HepG2 (cell line): ENCODE measurements around the gene LECT2. TPM values are rescaled to one million over a fixed set of nuclear protein-coding genes. Genes with fewer than 3 reads are reported as not detected.
A peak's percentile ranks its signal among the peaks of the same experiment; 100 is the strongest.

Experiments used
- FIP1L1 ChIP-seq: fragments of 200-400 bp; formaldehyde crosslinking; IDR thresholded peaks from 2 replicates; pipeline ENCODE4 v1.6.1; 2018; ENCODE audit warnings: low read depth, mild to moderate bottlenecking, low read length, moderate library complexity, borderline replicate concordance; ENCODE audit not compliant: insufficient read depth
- GTF2F1 ChIP-seq: fragments of 150-350 bp; IDR thresholded peaks from 2 replicates; pipeline ENCODE4 v1.6.1; 2014; ENCODE audit warnings: low read length
- HHEX ChIP-seq: IDR thresholded peaks from 2 replicates; pipeline ENCODE4 v1.6.1; 2016; ENCODE audit warnings: control low read depth
- HNRNPLL ChIP-seq: fragments of 200-400 bp; formaldehyde crosslinking; IDR thresholded peaks from 2 replicates; pipeline ENCODE4 v1.6.1; 2017; ENCODE audit warnings: mild to moderate bottlenecking, low read depth, low read length; ENCODE audit not compliant: poor library complexity, severe bottlenecking
- ISX ChIP-seq: sonication (generic); formaldehyde crosslinking; conservative IDR thresholded peaks from 2 replicates; pipeline ENCODE4 v1.5.0; 2020; ENCODE audit warnings: missing genetic modification reagents
- MAZ ChIP-seq, 2 experiments: sonication (generic) in 1 of 2; formaldehyde crosslinking in 1 of 2; IDR thresholded peaks; 2 replicates each; pipeline versions ENCODE4 v1.5.0 to v1.6.1; 2012 to 2020; ENCODE audit warnings: low read depth in 2 of 2, mild to moderate bottlenecking in 2 of 2, borderline replicate concordance in 1 of 2, improper control_type of control experiment in 1 of 2, low read length in 1 of 2, missing genetic modification reagents in 1 of 2, moderate library complexity in 1 of 2
- MLXIP ChIP-seq: sonication (generic); formaldehyde crosslinking; IDR thresholded peaks from 2 replicates; pipeline ENCODE4 v1.9.0; 2021; ENCODE audit warnings: missing genetic modification reagents, borderline replicate concordance
- NR2F2 ChIP-seq: IDR thresholded peaks from 2 replicates; pipeline ENCODE4 v1.6.1; 2012; ENCODE audit warnings: low read depth, inconsistent platforms, borderline replicate concordance
- SMC3 ChIP-seq: IDR thresholded peaks from 2 replicates; pipeline ENCODE4 v1.6.1; 2011; ENCODE audit warnings: low read length, improper control_type of control experiment
- SMYD3 ChIP-seq: sonication (generic); formaldehyde crosslinking; IDR thresholded peaks from 2 replicates; pipeline ENCODE4 v1.8.1; 2023; ENCODE audit warnings: mild to moderate bottlenecking, missing genetic modification reagents
- YEATS4 ChIP-seq: sonication (generic); formaldehyde crosslinking; IDR thresholded peaks from 2 replicates; pipeline ENCODE4 v1.4.0; 2020; ENCODE audit warnings: missing genetic modification reagents, borderline replicate concordance
- ZBTB37 ChIP-seq: sonication (generic); formaldehyde crosslinking; IDR thresholded peaks from 2 replicates; pipeline ENCODE4 v1.4.0; 2020; ENCODE audit warnings: mild to moderate bottlenecking, missing genetic modification reagents
- ZBTB39 ChIP-seq: sonication (generic); formaldehyde crosslinking; IDR thresholded peaks from 2 replicates; pipeline ENCODE4 v1.5.0; 2020; ENCODE audit warnings: missing genetic modification reagents
- ZBTB8A ChIP-seq: sonication (generic); formaldehyde crosslinking; IDR thresholded peaks from 2 replicates; pipeline ENCODE4 v1.4.0; 2020; ENCODE audit warnings: mild to moderate bottlenecking, low read depth, missing genetic modification reagents, borderline replicate concordance
- ZNF781 ChIP-seq: sonication (generic); formaldehyde crosslinking; IDR thresholded peaks from 2 replicates; pipeline ENCODE4 v1.5.1; 2020; ENCODE audit warnings: borderline replicate concordance, mild to moderate bottlenecking, missing genetic modification reagents; ENCODE audit errors: not compliant biosample characterization
- polyA plus RNA-seq, 8 experiments: library from polyadenylated mRNA; depleted of rRNA in 3 of 8; stranded (reverse) in 7 of 8; unstranded in 1 of 8; fragments of >200 nt; fragmentation: Illumina TruSeq in 4 of 8; extraction: Trizol in 4 of 8; gene quantifications; 2 replicates each; pipeline versions ENCODE4 v1.2.1 to v1.2.3, GENCODE V29; 2011 to 2016; ENCODE audit warnings: low read depth in 4 of 8, missing spikeins in 1 of 8, mixed read lengths in 1 of 8; ENCODE audit not compliant: insufficient read depth in 1 of 8
- total RNA-seq, 5 experiments: library from RNA; depleted of rRNA; stranded (reverse); fragments of >200 nt; fragmentation: Illumina TruSeq; extraction: Trizol; gene quantifications; 2 replicates each; pipeline ENCODE4 v1.2.3, GENCODE V29; 2016; ENCODE audit warnings: low read depth in 1 of 5
- TF ChIP-seq, protein P1 (sequence below), 2 experiments: sonication (generic) in 1 of 2; formaldehyde crosslinking in 1 of 2; IDR thresholded peaks; 2 replicates each; pipeline versions ENCODE4 v1.4.0 to v1.6.1; 2016 to 2020; ENCODE audit warnings: borderline replicate concordance in 1 of 2, low read depth in 1 of 2, mild to moderate bottlenecking in 1 of 2, missing genetic modification reagents in 1 of 2

LECT2 gene
- total and polyA plus RNA-seq, 2 of the 13 experiments (the other 11 are each of a cell fraction or from before 2014, with no cell fraction given) = not detected

DNA sequence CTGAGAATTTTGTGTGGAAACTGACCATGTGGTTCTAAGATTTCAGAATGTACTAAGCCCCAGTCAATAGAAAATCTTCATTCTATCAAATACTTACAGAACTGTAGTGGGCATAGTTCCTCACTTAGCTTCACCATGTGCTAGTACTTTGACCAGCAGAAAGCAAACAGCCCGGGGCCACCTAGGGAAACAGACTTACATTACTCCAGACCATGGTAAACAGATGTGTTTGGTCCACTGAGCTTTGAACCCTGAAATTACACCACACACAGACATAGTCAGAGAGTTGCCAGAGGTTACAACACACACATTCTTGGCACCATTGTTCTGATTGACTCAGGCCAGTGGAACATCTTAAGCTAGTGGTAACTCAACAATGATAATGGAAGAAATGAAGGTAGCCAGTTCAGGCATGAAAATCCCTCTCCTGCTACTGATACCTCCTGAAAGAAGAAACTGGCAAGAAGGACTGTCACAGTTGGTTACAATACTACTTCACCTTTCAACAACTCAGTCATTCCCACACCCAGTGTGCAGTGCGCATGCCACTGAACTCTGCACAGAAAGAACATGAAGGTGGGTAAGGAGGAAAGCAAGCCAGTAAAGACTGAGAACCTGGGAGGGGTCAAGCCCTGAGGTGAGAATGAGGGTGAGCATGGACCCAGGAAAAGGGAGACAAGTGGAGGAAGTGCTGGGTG lies 18.7 kb upstream of the LECT2 start (continued):
- TF ChIP-seq MAZ (IDR thresholded peaks at IDR 0.05; ENCODE audit: borderline replicate concordance, low read depth, low read length) = no peak
- TF ChIP-seq MAZ (CRISPR knock-in tag; IDR thresholded peaks at IDR 0.05; ENCODE audit: low read depth) = peak; percentile 62; the same call in 1 of the 2 replicates
- no peak for TF ChIP-seq ISX (CRISPR knock-in tag)
- TF ChIP-seq ZBTB8A = no peak
- no peak for TF ChIP-seq HNRNPLL
- TF ChIP-seq NR2F2 = peak; percentile 70
- TF ChIP-seq FIP1L1 = no peak
- TF ChIP-seq HHEX = peak; percentile 68
- TF ChIP-seq ZNF781 = peak; percentile 73
- TF ChIP-seq ZBTB37 (CRISPR knock-in tag) = peak; percentile 85
- peak; percentile 60 for TF ChIP-seq SMC3
- TF ChIP-seq MLXIP = peak; percentile 84
- peak; percentile 94 for TF ChIP-seq SMYD3
- peak; percentile 88 for TF ChIP-seq YEATS4 (CRISPR knock-in tag)
- TF ChIP-seq ZBTB39 (CRISPR knock-in tag) = peak; percentile 97
- peak; percentile 52; the same call in 1 of the 2 replicates for TF ChIP-seq GTF2F1
- TF ChIP-seq, protein P1, sequence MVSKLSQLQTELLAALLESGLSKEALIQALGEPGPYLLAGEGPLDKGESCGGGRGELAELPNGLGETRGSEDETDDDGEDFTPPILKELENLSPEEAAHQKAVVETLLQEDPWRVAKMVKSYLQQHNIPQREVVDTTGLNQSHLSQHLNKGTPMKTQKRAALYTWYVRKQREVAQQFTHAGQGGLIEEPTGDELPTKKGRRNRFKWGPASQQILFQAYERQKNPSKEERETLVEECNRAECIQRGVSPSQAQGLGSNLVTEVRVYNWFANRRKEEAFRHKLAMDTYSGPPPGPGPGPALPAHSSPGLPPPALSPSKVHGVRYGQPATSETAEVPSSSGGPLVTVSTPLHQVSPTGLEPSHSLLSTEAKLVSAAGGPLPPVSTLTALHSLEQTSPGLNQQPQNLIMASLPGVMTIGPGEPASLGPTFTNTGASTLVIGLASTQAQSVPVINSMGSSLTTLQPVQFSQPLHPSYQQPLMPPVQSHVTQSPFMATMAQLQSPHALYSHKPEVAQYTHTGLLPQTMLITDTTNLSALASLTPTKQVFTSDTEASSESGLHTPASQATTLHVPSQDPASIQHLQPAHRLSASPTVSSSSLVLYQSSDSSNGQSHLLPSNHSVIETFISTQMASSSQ (IDR thresholded peaks at IDR 0.05; ENCODE audit: low read depth) = peak; percentile 80
- TF ChIP-seq, protein P1 (CRISPR knock-in tag; IDR thresholded peaks at IDR 0.05; ENCODE audit: borderline replicate concordance) = peak; percentile 91; the same call in 1 of the 2 replicates
